ENCODE results near the gene MPP3. TPM values are rescaled to one million over a fixed set of nuclear protein-coding genes. Genes with fewer than 3 reads are reported as not detected.

MPP3 gene
- total and polyA plus RNA-seq, 10 of the 15 experiments (the other 5 are each of a cell fraction or from before 2014, with no cell fraction given) = not detected

DNA sequence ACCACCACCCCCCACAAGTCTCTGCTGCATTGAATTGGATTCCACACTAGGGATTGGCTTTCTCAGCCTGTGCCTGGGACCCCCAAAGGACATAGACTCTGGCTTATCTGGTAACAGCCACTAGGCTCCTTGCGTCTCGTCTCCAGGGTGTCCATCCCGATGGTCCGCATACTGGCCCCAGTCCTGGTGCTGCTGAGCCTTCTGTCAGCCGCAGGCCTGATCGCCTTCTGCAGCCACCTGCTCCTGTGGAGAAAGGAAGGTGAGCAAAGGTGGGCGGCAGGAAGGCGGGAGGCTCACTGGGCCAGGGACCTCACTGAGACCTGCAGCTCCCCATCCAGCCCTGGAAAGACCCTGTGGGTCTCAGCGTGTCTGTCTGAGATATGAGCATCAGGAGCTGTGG, 22.1 kb upstream of the MPP3 start:
- ChIA-PET SMC1A (ENCODE audit: uncharacterized antibody, unreplicated experiment) (no interaction called here), POLR2A (no interaction called here), CTCF (interaction anchor here (1.2 kb wide), 1 partner anchor 9 kb away, joined by 5 read pairs; the partner anchor contains the start of gene CD300LG), RAD21 (ENCODE audit: unreplicated experiment) (no interaction called here)
- no TSS peak for BruUV-seq (replicated peaks)
- H3K4me2 ChIP-seq (ENCODE audit: control insufficient read depth, insufficient read depth) = no peak overlapping the region
- no peaks in the 10 kb centered on the region; a peak in 3 of 4 replicates for H3K27me3 ChIP-seq (replicated peaks in 1 of 2; ENCODE audit: control insufficient read depth in 2 of 2, insufficient read depth in 2 of 2, low read length in 1 of 2)
- intact Hi-C loops (cut with micrococcal nuclease; ENCODE audit: unreplicated experiment) (no loop called here), in situ Hi-C loops (cut with MboI) (no loop called here)
- no peak for TF ChIP-seq CHD1 (IDR thresholded peaks at IDR 0.05; ENCODE audit: low read depth, low read length)
- TF ChIP-seq IRF3 (IDR thresholded peaks at IDR 0.05) = no peak
- no peak for TF ChIP-seq SIX5 (IDR thresholded peaks at IDR 0.05; ENCODE audit: low read depth, low read length, severe bottlenecking)
- TF ChIP-seq MTA3 (IDR thresholded peaks at IDR 0.05; ENCODE audit: borderline replicate concordance, low read length) = no peak
- no peak for TF ChIP-seq ZNF207 (IDR thresholded peaks at IDR 0.05; ENCODE audit: borderline replicate concordance)
- TF ChIP-seq NFYA (IDR thresholded peaks at IDR 0.05; ENCODE audit: borderline replicate concordance, low read depth, low read length) = no peak
- no peak for TF ChIP-seq SMARCA5 (IDR thresholded peaks at IDR 0.05)
- no peak for TF ChIP-seq ZBED1 (IDR thresholded peaks at IDR 0.05; ENCODE audit: borderline replicate concordance)
- TF ChIP-seq, protein P1, sequence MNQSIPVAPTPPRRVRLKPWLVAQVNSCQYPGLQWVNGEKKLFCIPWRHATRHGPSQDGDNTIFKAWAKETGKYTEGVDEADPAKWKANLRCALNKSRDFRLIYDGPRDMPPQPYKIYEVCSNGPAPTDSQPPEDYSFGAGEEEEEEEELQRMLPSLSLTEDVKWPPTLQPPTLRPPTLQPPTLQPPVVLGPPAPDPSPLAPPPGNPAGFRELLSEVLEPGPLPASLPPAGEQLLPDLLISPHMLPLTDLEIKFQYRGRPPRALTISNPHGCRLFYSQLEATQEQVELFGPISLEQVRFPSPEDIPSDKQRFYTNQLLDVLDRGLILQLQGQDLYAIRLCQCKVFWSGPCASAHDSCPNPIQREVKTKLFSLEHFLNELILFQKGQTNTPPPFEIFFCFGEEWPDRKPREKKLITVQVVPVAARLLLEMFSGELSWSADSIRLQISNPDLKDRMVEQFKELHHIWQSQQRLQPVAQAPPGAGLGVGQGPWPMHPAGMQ (IDR thresholded peaks at IDR 0.05; ENCODE audit: borderline replicate concordance) = no peak
- no peak for TF ChIP-seq HCFC1 (IDR thresholded peaks at IDR 0.05; ENCODE audit: low read length)
- no peak for TF ChIP-seq CHD2 (IDR thresholded peaks at IDR 0.05; ENCODE audit: borderline replicate concordance, low read depth, low read length)
- TF ChIP-seq, protein P2, sequence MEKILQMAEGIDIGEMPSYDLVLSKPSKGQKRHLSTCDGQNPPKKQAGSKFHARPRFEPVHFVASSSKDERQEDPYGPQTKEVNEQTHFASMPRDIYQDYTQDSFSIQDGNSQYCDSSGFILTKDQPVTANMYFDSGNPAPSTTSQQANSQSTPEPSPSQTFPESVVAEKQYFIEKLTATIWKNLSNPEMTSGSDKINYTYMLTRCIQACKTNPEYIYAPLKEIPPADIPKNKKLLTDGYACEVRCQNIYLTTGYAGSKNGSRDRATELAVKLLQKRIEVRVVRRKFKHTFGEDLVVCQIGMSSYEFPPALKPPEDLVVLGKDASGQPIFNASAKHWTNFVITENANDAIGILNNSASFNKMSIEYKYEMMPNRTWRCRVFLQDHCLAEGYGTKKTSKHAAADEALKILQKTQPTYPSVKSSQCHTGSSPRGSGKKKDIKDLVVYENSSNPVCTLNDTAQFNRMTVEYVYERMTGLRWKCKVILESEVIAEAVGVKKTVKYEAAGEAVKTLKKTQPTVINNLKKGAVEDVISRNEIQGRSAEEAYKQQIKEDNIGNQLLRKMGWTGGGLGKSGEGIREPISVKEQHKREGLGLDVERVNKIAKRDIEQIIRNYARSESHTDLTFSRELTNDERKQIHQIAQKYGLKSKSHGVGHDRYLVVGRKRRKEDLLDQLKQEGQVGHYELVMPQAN (conservative IDR thresholded peaks at IDR 0.05) = no peak
- TF ChIP-seq KAT2A (conservative IDR thresholded peaks at IDR 0.05; ENCODE audit: control insufficient read depth, low read depth, low read length) = no peak
- no peak for TF ChIP-seq NFXL1 (IDR thresholded peaks at IDR 0.05; ENCODE audit: borderline replicate concordance)
- no peak overlapping the region for H3K9ac ChIP-seq (ENCODE audit: control insufficient read depth, insufficient read depth, low read length)
- no peaks in the 10 kb centered on the region for H3K9me3 ChIP-seq (replicated peaks; ENCODE audit: control insufficient read depth, insufficient read depth, low read length)
- no peaks in the 10 kb centered on the region for H3K36me3 ChIP-seq (ENCODE audit: control insufficient read depth in 2 of 2, insufficient read depth in 2 of 2, low read length in 1 of 2)
- FAIRE-seq (no peak), ATAC-seq (no peak), DNase-seq (ENCODE audit: low read depth, low spot score) (no peak)
- H4K20me1 ChIP-seq (ENCODE audit: control insufficient read depth, insufficient read depth) = no peaks in the 10 kb centered on the region
- 55% methylated on average over 9 of the region's 9 CpGs for WGBS (ENCODE audit: insufficient coverage, insufficient replicate concordance, low lambda C conversion rate, missing lambda C conversion rate)
- H3K4me1 ChIP-seq (ENCODE audit: control insufficient read depth, insufficient read depth, low read length) = no peaks in the 10 kb centered on the region
- H3K79me2 ChIP-seq (ENCODE audit: control insufficient read depth, insufficient read depth, low read length) = no peaks in the 10 kb centered on the region
- no peak overlapping the region for H3K27ac ChIP-seq (ENCODE audit: control insufficient read depth, insufficient read depth)
- no peak overlapping the region for H2AFZ ChIP-seq (ENCODE audit: control insufficient read depth, low read depth, low read length)
- H3K4me3 ChIP-seq = no peak overlapping the region

Measured in GM12878 (cell line).